Transverse colon (tissue), 3 donors: ENCODE results near the gene DEDD.

Source experiments
- CTCF ChIP-seq, 5 experiments: fragments of 200-600 bp in 3 of 5; fragments of 450-650 bp in 2 of 5; sonication (generic) in 3 of 5; IDR thresholded peaks; 1 replicate in 2 of 5; 2 replicates in 3 of 5; pipeline ENCODE4 v1.5.1; 2016 to 2017; ENCODE audit warnings: antibody characterized with exemption in 5 of 5, inconsistent platforms in 3 of 5, mild to moderate bottlenecking in 2 of 5, moderate library complexity in 1 of 5
- POLR2A ChIP-seq: fragments of 450-650 bp; IDR thresholded peaks from one replicate; pipeline ENCODE4 v1.6.1; 2016; ENCODE audit warnings: antibody characterized with exemption, mild to moderate bottlenecking, moderate library complexity

GRCh38 chr1:161163793-161164192 is 31.3 kb upstream of the DEDD start:
- TF ChIP-seq CTCF (IDR thresholded peaks at IDR 0.05) (no peak), POLR2A (no peak)
